Endothelial cell of umbilical vein (primary cell): Measurements from ENCODE around the gene KAZN. TPM values are rescaled to one million over a fixed set of nuclear protein-coding genes. Genes with fewer than 3 reads are reported as not detected.

ENCODE experiments used
- BruUV-seq: library from RNA; stranded (reverse); fragments of 400-500 nt; replicated peaks from 2 replicates; lab custom pipeline; 2021; lab: Mats Ljungman, UMichigan
- CTCF ChIA-PET: fragments of 300-600, 350-600 bp; sonication (Branson Sonifier 250); formaldehyde crosslinking; loops from one replicate; lab custom pipeline; 2021; ENCODE audit warnings: antibody characterized with exemption, inconsistent platforms; lab: Charles Lee
- POLR2A ChIA-PET: fragments of 300-600, 350-600 bp; sonication (Branson Sonifier 250); formaldehyde crosslinking; loops from one replicate; lab custom pipeline; 2021; ENCODE audit warnings: antibody characterized with exemption, inconsistent platforms; lab: Charles Lee
- DNase-seq: peaks from one replicate; pipeline ENCODE4 v3.0.0-alpha.2; 2011; ENCODE audit warnings: low read depth, low spot score
- FAIRE-seq: peaks from 2 replicates; lab custom pipeline; 2011; peaks lifted over from hg19 to GRCh38; lab: Jason Lieb, UNC
- H2AFZ ChIP-seq: 2 replicates; pipeline ENCODE4 v1.6.0; 2012; ENCODE audit warnings: low read depth, low read length, control low read depth, inconsistent platforms
- H3K27ac ChIP-seq: 2 replicates; pipeline ENCODE4 v1.5.1; 2011; ENCODE audit warnings: low read depth, mild to moderate bottlenecking, control low read depth, low read length, moderate library complexity; ENCODE audit not compliant: insufficient read depth
- H3K27me3 ChIP-seq, 2 experiments: 2 replicates each; pipeline versions ENCODE4 v1.6.0 to v1.6.1; 2011; ENCODE audit warnings: low read length in 2 of 2, mixed read lengths in 1 of 2; ENCODE audit not compliant: control insufficient read depth in 2 of 2, insufficient read depth in 2 of 2
- H3K36me3 ChIP-seq, 2 experiments: 2 replicates in 1 of 2; 3 replicates in 1 of 2; pipeline ENCODE4 v1.5.1; 2011; ENCODE audit warnings: low read length in 2 of 2, mild to moderate bottlenecking in 1 of 2, moderate library complexity in 1 of 2; ENCODE audit not compliant: control insufficient read depth in 2 of 2, insufficient read depth in 2 of 2; ENCODE audit errors: extremely low read depth in 1 of 2
- H3K4me1 ChIP-seq: 3 replicates; pipeline ENCODE4 v1.5.1; 2011; ENCODE audit warnings: mild to moderate bottlenecking, low read length; ENCODE audit not compliant: control insufficient read depth, insufficient read depth; ENCODE audit errors: extremely low read depth
- H3K4me2 ChIP-seq: 2 replicates; pipeline ENCODE4 v1.6.1; 2011; ENCODE audit warnings: low read length, control low read depth, mixed read lengths; ENCODE audit not compliant: insufficient read depth
- H3K4me3 ChIP-seq, 3 experiments: fragments of 200-600 bp in 1 of 3; sonication (generic), shearing (Covaris generic) in 1 of 3; replicated peaks in 1 of 3; 2 replicates each; pipeline ENCODE4 v1.5.1; 2011 to 2016; ENCODE audit warnings: control low read depth in 3 of 3, low read length in 3 of 3, mild to moderate bottlenecking in 2 of 3, inconsistent platforms in 1 of 3, low read depth in 1 of 3, moderate library complexity in 1 of 3; ENCODE audit not compliant: insufficient read depth in 1 of 3
- H3K79me2 ChIP-seq: 2 replicates; pipeline ENCODE4 v1.6.0; 2012; ENCODE audit warnings: low read length, inconsistent platforms; ENCODE audit not compliant: control insufficient read depth, insufficient read depth
- H3K9ac ChIP-seq: replicated peaks from 2 replicates; pipeline ENCODE3; 2011; ENCODE audit warnings: low read length, control low read depth; ENCODE audit not compliant: insufficient read depth; ENCODE audit errors: extremely low read depth
- H3K9me1 ChIP-seq: replicated peaks from 3 replicates; pipeline ENCODE4 v1.6.0; 2011; ENCODE audit warnings: mild to moderate bottlenecking, low read length; ENCODE audit not compliant: control insufficient read depth, insufficient read depth; ENCODE audit errors: extremely low read depth
- H3K9me3 ChIP-seq: replicated peaks from 2 replicates; pipeline ENCODE4 v1.5.1; 2012; ENCODE audit warnings: low read length, inconsistent platforms; ENCODE audit not compliant: control insufficient read depth, insufficient read depth
- H4K20me1 ChIP-seq: replicated peaks from 2 replicates; pipeline ENCODE3; 2011; ENCODE audit warnings: mild to moderate bottlenecking, low read length; ENCODE audit not compliant: control insufficient read depth, insufficient read depth; ENCODE audit errors: extremely low read depth
- CTCF ChIP-seq, 2 donors: IDR thresholded peaks; 1 replicate in 1 of 2; 2 replicates in 1 of 2; pipeline ENCODE4 v1.5.1; 2011; ENCODE audit warnings: low read length in 2 of 2, mild to moderate bottlenecking in 2 of 2, moderate library complexity in 2 of 2, control low read depth in 1 of 2, inconsistent platforms in 1 of 2, low read depth in 1 of 2; ENCODE audit not compliant: insufficient read depth in 1 of 2; ENCODE audit errors: extremely low read depth in 1 of 2
- EZH2 ChIP-seq: IDR thresholded peaks from 2 replicates; pipeline ENCODE4 v1.6.1; 2012; ENCODE audit warnings: borderline replicate concordance, low read depth, mild to moderate bottlenecking, moderate library complexity, low read length, inconsistent platforms; ENCODE audit not compliant: severe bottlenecking
- FOS ChIP-seq: IDR thresholded peaks from 2 replicates; pipeline ENCODE4 v1.6.1; 2011; ENCODE audit warnings: mild to moderate bottlenecking, low read length, moderate library complexity, borderline replicate concordance; ENCODE audit not compliant: insufficient read depth
- GATA2 ChIP-seq: IDR thresholded peaks from 2 replicates; pipeline ENCODE4 v1.7.0; 2011; ENCODE audit warnings: low read depth, mild to moderate bottlenecking, moderate library complexity, mixed read lengths, low read length; ENCODE audit not compliant: insufficient read length, insufficient read depth
- JUN ChIP-seq: IDR thresholded peaks from 2 replicates; pipeline ENCODE4 v1.6.1; 2011; ENCODE audit warnings: borderline replicate concordance, low read depth; ENCODE audit not compliant: insufficient read length, insufficient read depth
- MYC ChIP-seq: IDR thresholded peaks from one replicate; pipeline ENCODE4 v1.6.1; 2011; ENCODE audit warnings: mild to moderate bottlenecking, low read depth, low read length
- POLR2A ChIP-seq: IDR thresholded peaks from 2 replicates; pipeline ENCODE4 v1.6.1; 2012; ENCODE audit warnings: low read depth, mild to moderate bottlenecking, control low read depth, low read length
- POLR2AphosphoS5 ChIP-seq: IDR thresholded peaks from 2 replicates; pipeline ENCODE4 v1.6.1; 2012; ENCODE audit warnings: low read depth, mild to moderate bottlenecking, control low read depth, low read length, moderate library complexity; ENCODE audit not compliant: insufficient read depth
- dilution Hi-C: fragments of 300-500 bp; cut with MboI; formaldehyde crosslinking; loops from one replicate; pipeline ENCODE4 v1.15.0; 2019; ENCODE audit warnings: low sequenced_read_pairs; ENCODE audit not compliant: extremely low pct_ligation_motif_present
- intact Hi-C: fragments of 100-400 bp; cut with micrococcal nuclease; formaldehyde crosslinking; loops from one replicate; pipeline ENCODE4 v1.10.0; 2022
- polyA plus RNA-seq, 4 experiments: library from polyadenylated mRNA; depleted of rRNA in 3 of 4; stranded (reverse) in 3 of 4; unstranded in 1 of 4; fragments of >200 nt; gene quantifications; 2 replicates each; pipeline versions ENCODE4 v1.2.1 to v1.2.3, GENCODE V29; 2011 to 2012; ENCODE audit warnings: missing spikeins in 1 of 4
- total RNA-seq: library from RNA; stranded (reverse); gene quantifications from 2 replicates; pipeline ENCODE4 v1.2.3, GENCODE V29; 2021
- TF ChIP-seq, protein P1 (sequence below): IDR thresholded peaks from 2 replicates; pipeline ENCODE4 v1.6.1; 2011; ENCODE audit not compliant: insufficient read depth, insufficient read length

The KAZN gene
- total and polyA plus RNA-seq, 2 donors (not counting 3 experiments of a cell fraction or from before 2014, with no cell fraction given) = 1.6 to 5.8 TPM

GRCh38 chr1:14826731-14827326 is 228.3 kb downstream of the KAZN start:
- Histone ChIP-seq H4K20me1 (no peaks in the 10 kb centered on the region), H3K9ac (no peak overlapping the region), H3K4me2 (no peak overlapping the region), H3K9me1 (no peaks in the 10 kb centered on the region), H3K4me3 (no peak overlapping the region), H3K9me3 (no peaks in the 10 kb centered on the region), H2AFZ (no peak overlapping the region), H3K4me1 (no peaks in the 10 kb centered on the region), H3K36me3 (no peaks in the 10 kb centered on the region), H3K27me3 (no peaks in the 10 kb centered on the region), H3K27ac (no peak overlapping the region), H3K79me2 (no peaks in the 10 kb centered on the region)
- POLR2A ChIA-PET = no interaction called here
- no peak for TF ChIP-seq FOS
- TF ChIP-seq CTCF (IDR thresholded peaks at IDR 0.05; ENCODE audit: extremely low read depth in 1 of 2, insufficient read depth in 1 of 2, low read depth in 1 of 2, low read length in 2 of 2) = no peak
- no peak for TF ChIP-seq POLR2AphosphoS5
- no peak for TF ChIP-seq MYC
- no peak for TF ChIP-seq JUN
- TF ChIP-seq GATA2 = no peak
- TF ChIP-seq EZH2 = no peak
- TF ChIP-seq POLR2A = no peak
- TF ChIP-seq, protein P1, sequence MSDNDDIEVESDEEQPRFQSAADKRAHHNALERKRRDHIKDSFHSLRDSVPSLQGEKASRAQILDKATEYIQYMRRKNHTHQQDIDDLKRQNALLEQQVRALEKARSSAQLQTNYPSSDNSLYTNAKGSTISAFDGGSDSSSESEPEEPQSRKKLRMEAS = no peak
- BruUV-seq = no TSS peak
- no peak for DNase-seq
- CTCF ChIA-PET = no interaction called here
- dilution Hi-C loops = no loop called here
- intact Hi-C loops = no loop called here
- no peak for FAIRE-seq
